ENCODE results near the gene ARL3.
"Not testable (repeated sequence)": the region's sequence is repeated elsewhere in the genome, so short reads cannot be mapped to it uniquely, and the experiment has no call there.

ARL3 gene

GRCh38 chr10:102735065-102735562 lies 20.9 kb upstream of the ARL3 start:
- no peak for DNase-seq

DNA sequence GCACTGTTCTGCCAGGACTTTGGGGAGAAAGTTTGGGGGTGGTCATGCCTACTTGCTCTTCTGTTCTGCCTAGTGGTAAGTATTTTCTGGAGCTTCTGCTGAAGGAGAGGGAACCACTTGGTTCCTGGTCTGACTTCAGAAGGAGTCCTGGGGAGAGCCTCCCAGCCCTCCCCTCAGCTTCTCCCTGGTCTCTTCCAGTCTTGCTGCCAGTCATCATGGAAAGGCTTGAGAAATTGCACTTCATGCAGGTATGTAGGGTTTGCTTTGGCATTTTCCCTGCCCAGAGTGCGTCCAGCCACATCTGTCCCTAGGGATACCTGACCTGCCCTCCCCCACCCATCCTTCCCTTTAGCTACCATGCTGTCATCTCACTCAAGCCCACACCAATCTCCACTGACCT lies 18.5 kb upstream of the ARL3 start:
- DNase-seq, result no peak

- DNase-seq, result no peak
These were observed 17.1 kb upstream of the ARL3 start for GRCh38 chr10:102731222-102731800.

- DNase-seq, result peak; percentile 86
These were observed 15.1 kb upstream of the ARL3 start for GRCh38 chr10:102729029-102730026.

DNA sequence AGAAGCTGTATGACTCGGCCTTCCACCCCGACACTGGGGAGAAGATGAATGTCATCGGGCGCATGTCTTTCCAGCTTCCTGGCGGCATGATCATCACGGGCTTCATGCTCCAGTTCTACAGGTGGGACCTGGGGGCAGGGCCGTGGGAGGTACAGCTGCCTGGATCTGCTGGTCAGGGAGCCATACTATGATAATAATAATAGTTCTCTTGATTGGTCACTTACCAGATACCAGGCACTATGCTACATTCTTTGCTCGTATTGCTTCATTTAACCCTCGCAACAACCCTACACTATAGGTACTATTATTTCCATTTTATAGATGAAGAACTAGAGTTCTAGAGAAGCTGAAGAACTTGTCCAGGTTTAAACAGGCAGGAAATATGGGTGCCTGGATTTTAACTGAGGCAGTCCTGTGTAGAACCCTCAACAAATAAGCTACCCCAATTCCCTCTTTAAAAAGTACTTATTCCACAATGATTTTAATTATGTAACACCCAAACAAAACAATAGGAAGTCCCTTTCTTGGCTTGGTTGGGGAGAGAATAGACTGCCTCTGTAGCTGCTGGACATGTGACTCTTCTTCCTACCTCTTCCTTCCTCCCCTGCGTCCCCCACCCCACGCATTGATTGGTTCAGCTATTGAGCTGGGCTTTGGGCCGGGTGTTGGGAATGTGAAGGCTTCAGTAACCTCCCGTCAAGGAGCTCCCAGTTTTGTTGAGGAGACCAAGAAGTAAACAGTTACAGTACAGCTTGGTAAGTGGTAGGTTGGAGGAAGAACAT lies 13.0 kb upstream of the ARL3 start:
- no peak for DNase-seq

DNA sequence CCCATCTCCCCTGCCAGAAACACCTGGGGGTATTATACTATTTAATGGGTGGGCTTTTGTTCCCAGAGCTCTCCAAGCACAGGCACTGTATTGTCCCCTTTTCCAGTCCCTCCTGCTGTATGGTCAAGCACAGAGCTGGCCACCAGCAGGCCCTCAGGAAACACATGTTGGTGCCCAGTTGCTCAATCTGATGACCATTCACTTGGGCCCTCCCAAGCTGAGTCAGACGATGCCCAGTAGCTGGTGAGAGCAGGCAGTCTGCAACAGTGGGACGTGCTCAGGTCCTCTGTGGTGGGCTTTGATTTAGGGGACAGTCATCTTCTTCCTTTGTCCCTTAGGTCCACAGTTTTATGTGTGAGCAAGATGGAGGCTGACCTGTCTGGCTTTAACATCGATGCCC lies 12.1 kb upstream of the ARL3 start:
- no peak for DNase-seq

DNA sequence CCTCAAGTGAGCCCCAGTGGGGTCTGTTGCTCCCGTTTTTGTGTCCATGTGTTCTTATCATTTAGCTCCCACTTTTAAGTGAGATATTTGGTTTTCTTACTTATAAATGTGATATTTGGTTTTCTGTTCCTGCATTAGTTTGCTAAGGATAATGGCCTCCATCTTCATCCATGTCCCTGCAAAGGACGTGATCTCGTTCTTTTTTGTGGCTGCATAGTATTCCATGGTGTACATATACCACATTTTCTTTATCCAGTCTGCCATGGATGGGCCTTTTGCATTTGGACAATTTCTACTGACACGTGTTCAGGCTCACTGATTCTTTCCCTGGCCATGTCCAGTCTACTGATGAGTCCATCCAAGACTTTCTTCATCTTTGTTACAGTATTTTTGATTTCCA lies 9.8 kb upstream of the ARL3 start:
- no peak for DNase-seq

GRCh38 chr10:102721954-102722353 lies 7.8 kb upstream of the ARL3 start:
- no peak for DNase-seq

GRCh38 chr10:102720775-102721301 lies 6.6 kb upstream of the ARL3 start:
- no peak for DNase-seq

- no peak for DNase-seq
These were observed 6.1 kb upstream of the ARL3 start for GRCh38 chr10:102720337-102720736.

GRCh38 chr10:102718220-102718619 lies 4.0 kb upstream of the ARL3 start:
- no peak for DNase-seq

- DNase-seq, result not testable (repeated sequence)
These were observed 2.8 kb upstream of the ARL3 start for GRCh38 chr10:102716900-102717565.

DNA sequence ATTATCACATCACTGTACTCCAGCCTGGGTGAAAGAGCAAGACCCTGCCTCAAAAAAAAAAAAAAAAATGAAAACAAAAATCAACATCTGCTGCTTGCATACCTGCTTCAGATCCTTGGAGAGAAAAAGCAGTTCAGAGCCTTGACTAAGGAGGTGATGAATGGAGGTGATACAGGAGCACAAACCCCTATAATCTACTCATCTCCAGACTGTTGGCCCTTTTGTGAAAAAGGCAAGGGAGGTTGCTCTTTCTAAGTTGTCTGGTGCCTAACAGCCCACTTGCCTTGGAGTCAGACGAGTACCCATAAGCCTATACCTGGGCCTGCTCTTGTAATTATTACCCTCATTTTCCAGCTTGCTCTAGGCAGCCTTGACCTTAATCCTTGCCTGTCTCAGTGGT lies 1.7 kb upstream of the ARL3 start:
- DNase-seq, result no peak

DNA sequence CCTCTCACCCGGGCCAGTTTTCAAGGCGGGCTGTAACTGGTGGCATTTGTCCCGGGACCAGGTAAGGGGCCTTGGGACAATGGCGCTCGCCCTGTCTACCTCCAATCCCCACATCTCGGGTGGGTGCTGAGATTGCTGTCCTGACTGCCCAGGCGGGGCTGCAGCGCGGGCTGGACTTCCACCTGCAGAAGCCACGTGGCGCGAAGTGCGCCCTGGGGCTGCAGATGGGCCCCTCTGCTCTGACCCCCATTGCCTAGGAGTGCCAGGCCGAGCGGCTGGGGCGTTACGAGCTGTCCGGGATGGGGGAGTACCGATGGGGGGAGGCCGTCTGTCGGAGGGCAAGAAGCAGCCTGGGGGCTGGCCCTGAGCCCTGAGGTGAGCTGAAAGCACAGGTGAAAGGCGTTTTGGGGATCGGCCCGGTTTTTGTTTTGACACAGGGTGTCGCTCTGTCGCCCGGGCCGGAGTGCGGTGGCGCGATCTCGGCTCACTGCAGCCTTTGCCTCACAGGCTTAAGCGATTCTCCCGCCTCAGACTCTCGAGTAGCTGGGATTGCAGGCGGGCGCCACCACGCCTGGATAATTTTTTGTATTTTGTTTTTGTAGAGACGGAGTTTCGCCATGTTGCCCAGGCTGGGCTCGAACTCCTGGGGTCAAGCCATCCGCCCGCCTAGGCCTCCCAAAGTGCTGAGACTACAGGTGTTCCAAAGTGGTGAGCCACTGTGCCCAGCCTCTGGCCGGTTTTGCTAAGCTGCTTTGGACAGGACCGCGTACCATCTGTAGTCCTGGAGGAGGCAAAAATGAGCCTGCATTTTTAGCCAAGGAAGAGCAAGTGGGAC lies 641 bp upstream of the ARL3 start, which contains the start of gene SFXN2:
SFXN2 (plus strand) TSS at position 16 of the 835 bp plus-strand sequence. CDS start 12,001 bp downstream, outside the sequence.
- no peak for DNase-seq

GRCh38 chr10:102713539-102713813 lies 721 bp downstream of the ARL3 start:
- DNase-seq, result no peak

GRCh38 chr10:102712843-102713538 lies 1.2 kb downstream of the ARL3 start:
- DNase-seq, result no peak

GRCh38 chr10:102712089-102712488 lies 2.1 kb downstream of the ARL3 start:
- no peak for DNase-seq

DNA sequence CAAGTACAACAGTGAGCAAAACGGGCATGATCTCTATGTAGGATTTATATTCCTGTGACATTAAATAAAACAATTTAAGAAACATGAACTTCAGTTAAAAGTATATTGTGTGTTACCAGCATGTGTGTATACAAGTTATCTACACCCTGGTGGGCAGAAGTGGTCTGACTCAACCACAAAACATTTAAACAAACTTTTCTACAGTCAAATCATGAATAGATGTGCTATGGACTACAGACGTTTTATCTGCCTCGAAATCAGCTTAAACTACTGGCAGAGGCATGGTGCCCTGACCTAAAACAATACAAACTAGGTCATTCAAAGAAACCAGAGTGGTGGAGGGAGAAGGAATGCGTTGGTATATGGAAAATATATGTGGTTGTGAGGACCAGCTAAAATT lies 3.6 kb downstream of the ARL3 start:
- DNase-seq, result no peak

- no peak for DNase-seq
These were observed 8.7 kb downstream of the ARL3 start for GRCh38 chr10:102705531-102705930.

- DNase-seq, result no peak
These were observed 9.3 kb downstream of the ARL3 start for GRCh38 chr10:102704915-102705314.

GRCh38 chr10:102702742-102703141 lies 11.5 kb downstream of the ARL3 start:
- no peak for DNase-seq
